Measurements from ENCODE around the gene SDK1. TPM values are rescaled to one million over a fixed set of nuclear protein-coding genes. Genes with fewer than 3 reads are reported as not detected.

The SDK1 gene
- total RNA-seq, 4 donors from 2014 or later = under 0.01 to 16.2 (median 7.2) TPM

DNA sequence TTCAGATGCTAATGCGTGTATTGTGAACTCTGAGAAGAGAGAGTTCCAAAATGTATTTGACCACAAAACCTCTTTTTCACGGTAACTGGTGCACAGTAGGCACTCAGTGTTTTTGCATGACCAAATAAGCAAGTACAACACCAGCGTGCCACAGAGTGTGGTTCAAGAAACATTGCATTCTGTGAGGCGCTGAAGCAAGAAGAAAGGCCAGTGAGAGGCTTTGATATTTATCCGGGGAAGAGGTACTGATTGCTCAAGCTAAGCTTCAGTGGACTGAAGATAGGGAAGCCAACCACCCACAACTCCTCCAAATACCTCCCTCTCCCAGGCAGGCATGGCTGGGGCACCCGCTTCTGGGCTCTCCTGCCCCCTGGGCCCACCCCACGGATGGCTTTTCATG is 611.2 kb downstream of the SDK1 start:
- DNase-seq = no peak
- no peak overlapping the region for H3K4me3 ChIP-seq
- intact Hi-C loops (cut with DNase I; ENCODE audit: low total_unique reads) = no loop called here
- TF ChIP-seq, protein P1, sequence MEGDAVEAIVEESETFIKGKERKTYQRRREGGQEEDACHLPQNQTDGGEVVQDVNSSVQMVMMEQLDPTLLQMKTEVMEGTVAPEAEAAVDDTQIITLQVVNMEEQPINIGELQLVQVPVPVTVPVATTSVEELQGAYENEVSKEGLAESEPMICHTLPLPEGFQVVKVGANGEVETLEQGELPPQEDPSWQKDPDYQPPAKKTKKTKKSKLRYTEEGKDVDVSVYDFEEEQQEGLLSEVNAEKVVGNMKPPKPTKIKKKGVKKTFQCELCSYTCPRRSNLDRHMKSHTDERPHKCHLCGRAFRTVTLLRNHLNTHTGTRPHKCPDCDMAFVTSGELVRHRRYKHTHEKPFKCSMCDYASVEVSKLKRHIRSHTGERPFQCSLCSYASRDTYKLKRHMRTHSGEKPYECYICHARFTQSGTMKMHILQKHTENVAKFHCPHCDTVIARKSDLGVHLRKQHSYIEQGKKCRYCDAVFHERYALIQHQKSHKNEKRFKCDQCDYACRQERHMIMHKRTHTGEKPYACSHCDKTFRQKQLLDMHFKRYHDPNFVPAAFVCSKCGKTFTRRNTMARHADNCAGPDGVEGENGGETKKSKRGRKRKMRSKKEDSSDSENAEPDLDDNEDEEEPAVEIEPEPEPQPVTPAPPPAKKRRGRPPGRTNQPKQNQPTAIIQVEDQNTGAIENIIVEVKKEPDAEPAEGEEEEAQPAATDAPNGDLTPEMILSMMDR (IDR thresholded peaks at IDR 0.05) = no peak
- TF ChIP-seq POLR2A (IDR thresholded peaks at IDR 0.05) = no peak
- no peaks in the 10 kb centered on the region for H3K9me3 ChIP-seq
- no peak overlapping the region for H3K27ac ChIP-seq
- H3K4me1 ChIP-seq = no peaks in the 10 kb centered on the region
- H3K36me3 ChIP-seq = no peaks in the 10 kb centered on the region
- no peaks in the 10 kb centered on the region for H3K27me3 ChIP-seq

DNA sequence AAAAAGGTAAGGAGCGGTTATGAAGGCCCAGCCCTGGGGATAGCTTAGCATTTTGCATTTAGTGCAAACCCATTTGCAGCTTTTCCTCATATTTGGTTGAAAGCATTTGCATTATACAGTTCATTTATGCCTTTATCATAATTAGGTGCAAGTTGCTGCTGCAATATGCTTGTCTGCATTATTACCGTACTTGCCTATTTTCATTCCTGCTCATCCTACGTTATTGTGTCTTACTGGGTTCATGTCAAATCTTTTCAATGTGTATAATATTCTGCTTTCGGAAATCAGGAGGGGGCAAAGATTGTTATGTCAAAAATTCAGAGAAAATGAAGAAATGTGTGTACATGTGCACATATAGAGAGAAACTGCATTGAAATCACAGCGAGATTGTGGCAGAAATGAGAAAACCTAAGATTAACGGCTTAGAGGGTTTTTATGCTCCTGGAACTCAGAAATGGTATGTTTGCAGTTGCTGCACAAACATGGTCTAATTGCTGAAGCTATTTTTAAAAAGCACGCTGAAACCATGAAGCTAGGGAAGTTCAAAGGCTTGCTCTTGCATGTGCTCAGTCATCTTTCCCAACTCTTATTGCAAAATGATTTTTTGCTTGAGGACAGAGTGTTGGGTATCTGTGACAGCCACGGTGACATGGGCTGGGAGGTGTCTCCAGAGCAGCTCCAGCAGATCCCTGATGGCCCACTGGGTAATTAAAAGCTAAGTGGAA is 613.2 kb downstream of the SDK1 start:
- no peaks in the 10 kb centered on the region for H3K27me3 ChIP-seq
- H3K27ac ChIP-seq = no peak overlapping the region
- H3K4me3 ChIP-seq = no peak overlapping the region
- DNase-seq = no peak
- H3K4me1 ChIP-seq = no peaks in the 10 kb centered on the region
- H3K9me3 ChIP-seq = no peaks in the 10 kb centered on the region
- no peaks in the 10 kb centered on the region for H3K36me3 ChIP-seq
- no peak for TF ChIP-seq POLR2A (IDR thresholded peaks at IDR 0.05)
- TF ChIP-seq, protein P1 (IDR thresholded peaks at IDR 0.05) = no peak
- intact Hi-C loops (cut with DNase I; ENCODE audit: low total_unique reads) = no loop called here

DNA sequence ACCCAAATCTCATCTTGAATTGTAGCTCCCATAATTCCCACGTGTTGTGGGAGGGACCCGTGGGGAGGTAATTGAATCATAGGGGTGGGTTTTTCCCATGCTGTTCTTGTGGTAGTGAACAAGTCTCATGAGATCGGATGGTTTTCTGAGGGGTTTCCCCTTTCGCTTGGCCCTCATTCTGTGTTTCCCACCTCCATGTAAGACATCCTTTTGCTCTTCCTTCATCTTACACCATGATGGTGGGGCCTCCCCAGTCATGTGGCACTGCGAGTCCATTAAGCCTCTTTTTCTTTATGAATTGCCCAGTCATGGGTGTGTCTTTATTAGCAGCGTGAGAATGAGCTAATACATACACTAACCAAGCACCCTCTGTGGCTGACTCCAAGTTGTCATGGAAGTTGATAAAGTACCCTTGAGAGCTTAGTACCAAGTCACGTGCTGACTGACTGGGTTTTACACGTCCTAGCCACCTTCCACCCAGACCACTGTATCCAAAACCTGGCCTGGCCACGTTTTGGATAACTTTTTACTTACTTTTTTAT is 614.4 kb downstream of the SDK1 start:
- no peak for DNase-seq
- Histone ChIP-seq H3K27me3 (no peaks in the 10 kb centered on the region), H3K9me3 (no peaks in the 10 kb centered on the region), H3K27ac (no peak overlapping the region), H3K4me1 (no peaks in the 10 kb centered on the region), H3K4me3 (no peak overlapping the region), H3K36me3 (no peaks in the 10 kb centered on the region)
- no peak for TF ChIP-seq POLR2A (IDR thresholded peaks at IDR 0.05)
- TF ChIP-seq, protein P1 (IDR thresholded peaks at IDR 0.05) = no peak
- intact Hi-C loops (cut with DNase I; ENCODE audit: low total_unique reads) = no loop called here

DNA sequence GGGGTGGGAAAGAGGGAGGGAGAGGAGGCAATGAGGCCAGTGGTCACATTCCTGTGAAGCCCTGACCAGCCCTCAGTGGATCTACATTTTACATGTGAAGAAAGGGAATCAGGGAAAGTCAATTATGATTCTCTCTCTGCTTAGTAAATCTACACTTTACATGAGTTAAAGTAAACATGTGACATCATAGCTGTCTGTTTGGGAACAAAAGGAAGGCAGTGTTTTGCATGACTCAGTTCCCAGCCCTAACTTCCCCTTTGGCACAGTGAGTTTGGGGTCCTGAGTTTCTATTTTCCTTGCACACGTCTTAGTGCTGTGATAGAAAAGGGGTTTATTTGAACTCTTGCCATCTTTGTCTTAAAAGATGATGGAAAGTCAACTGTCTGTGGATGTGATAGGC is 615.1 kb downstream of the SDK1 start:
- Histone ChIP-seq H3K9me3 (no peaks in the 10 kb centered on the region), H3K4me1 (no peaks in the 10 kb centered on the region), H3K36me3 (no peaks in the 10 kb centered on the region), H3K4me3 (no peak overlapping the region), H3K27ac (no peak overlapping the region), H3K27me3 (no peaks in the 10 kb centered on the region)
- DNase-seq = no peak
- intact Hi-C loops (cut with DNase I; ENCODE audit: low total_unique reads) = no loop called here
- TF ChIP-seq, protein P1 (IDR thresholded peaks at IDR 0.05) = no peak
- no peak for TF ChIP-seq POLR2A (IDR thresholded peaks at IDR 0.05)

DNA sequence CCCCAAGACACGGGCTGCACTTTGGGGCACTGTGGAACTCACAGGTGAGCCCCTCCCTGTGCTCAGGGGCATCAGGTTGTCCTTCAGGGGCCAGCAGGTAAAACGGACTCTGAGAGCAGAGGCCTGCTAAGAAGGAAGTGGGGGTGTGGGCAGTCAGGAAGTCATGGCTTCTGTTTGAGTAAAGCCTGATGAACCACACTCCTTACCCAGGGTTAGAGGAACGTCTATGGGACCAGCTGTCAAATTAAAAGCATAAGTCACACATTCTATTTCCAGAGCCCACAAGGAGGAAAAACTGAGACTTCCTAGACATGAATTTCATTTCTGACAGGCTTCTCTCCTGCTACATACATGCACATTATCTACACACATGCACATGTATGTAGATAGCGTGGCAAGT is 616.4 kb downstream of the SDK1 start:
- intact Hi-C loops (cut with DNase I; ENCODE audit: low total_unique reads) = no loop called here

More for the DNA sequence above, 616.4 kb downstream of the SDK1 start:
- no peaks in the 10 kb centered on the region for H3K4me1 ChIP-seq
- no peak overlapping the region for H3K27ac ChIP-seq
- TF ChIP-seq, protein P1 (IDR thresholded peaks at IDR 0.05) = no peak
- TF ChIP-seq POLR2A (IDR thresholded peaks at IDR 0.05) = no peak
- no peak overlapping the region for H3K4me3 ChIP-seq
- no peaks in the 10 kb centered on the region for H3K27me3 ChIP-seq
- DNase-seq = no peak
- no peaks in the 10 kb centered on the region for H3K36me3 ChIP-seq
- H3K9me3 ChIP-seq = no peaks in the 10 kb centered on the region

Measured in uterus (tissue), 4 donors.